Colonic mucosa (tissue), 4 donors: Measurements from ENCODE around the gene MAN1A1. TPM values are rescaled to one million over a fixed set of nuclear protein-coding genes. Genes with fewer than 3 reads are reported as not detected.

Experiments used
- DNase-seq: peaks from one replicate; pipeline ENCODE4 v3.0.0-alpha.2; 2020
- H3K27ac ChIP-seq: fragments of 200-600 bp; one replicate; pipeline ENCODE4 v1.8.0; 2021
- H3K27me3 ChIP-seq: fragments of 200-600 bp; one replicate; pipeline ENCODE4 v1.8.0; 2021
- H3K36me3 ChIP-seq: fragments of 200-600 bp; one replicate; pipeline ENCODE4 v1.8.0; 2021
- H3K4me1 ChIP-seq: fragments of 200-600 bp; one replicate; pipeline ENCODE4 v1.8.0; 2021; ENCODE audit warnings: mild to moderate bottlenecking
- H3K4me3 ChIP-seq: fragments of 200-600 bp; one replicate; pipeline ENCODE4 v1.8.0; 2021
- H3K9ac ChIP-seq, 2 donors: one replicate each; pipeline ENCODE4 v1.7.0; 2013; ENCODE audit warnings: control low read depth in 2 of 2, low read depth in 2 of 2, low read length in 2 of 2
- H3K9me3 ChIP-seq: fragments of 200-600 bp; one replicate; pipeline ENCODE4 v1.8.0; 2021
- CTCF ChIP-seq: fragments of 200-600 bp; IDR thresholded peaks from one replicate; pipeline ENCODE4 v1.8.0; 2022; ENCODE audit warnings: antibody characterized with exemption, mild to moderate bottlenecking
- intact Hi-C: fragments of 100-400 bp; cut with DNase I; formaldehyde crosslinking; loops from one replicate; pipeline ENCODE4 v1.14.1; 2022
- total RNA-seq, 2 donors: library from RNA; stranded (reverse); fragmentation: NEBNext Ultra II Directional in 1 of 2; extraction: Animal tissue kit (Norgen Biotek cat#: 25700) in 1 of 2; gene quantifications; one replicate each; pipeline ENCODE4 v1.2.1, GENCODE V29; 2021
- donor health status: healthy.
- donor health status: DM: no; HTN: no; CAD: no.
- donor health status: DM: no; HTN: no; CAD: no.

The MAN1A1 gene
- total RNA-seq, 2 donors from 2014 or later = 43.5 to 77.1 TPM

- Histone ChIP-seq H3K4me3 (no peak overlapping the region), H3K9me3 (no peaks in the 10 kb centered on the region), H3K4me1 (peaks cover under 1% of the 10 kb centered on the region), H3K9ac (peak overlapping the region in 1 of 2 donors; percentile 18), H3K27ac (no peak overlapping the region), H3K27me3 (no peaks in the 10 kb centered on the region), H3K36me3 (no peaks in the 10 kb centered on the region)
- intact Hi-C loops = loop anchor here (10.0 kb wide), 1 partner anchor 645 kb away; no protein-coding TSS in a partner anchor
- DNase-seq = no peak
- TF ChIP-seq CTCF = no peak
These were observed 19.8 kb downstream of the MAN1A1 start for GRCh38 chr6:119329794-119330180.

GRCh38 chr6:119328892-119329793 is 20.4 kb downstream of the MAN1A1 start:
- H3K27ac ChIP-seq = no peak overlapping the region
- H3K4me1 ChIP-seq = no peaks in the 10 kb centered on the region
- H3K36me3 ChIP-seq = no peaks in the 10 kb centered on the region
- no peaks in the 10 kb centered on the region for H3K27me3 ChIP-seq
- H3K4me3 ChIP-seq = no peak overlapping the region
- no peak for TF ChIP-seq CTCF
- intact Hi-C loops = no loop called here
- DNase-seq = no peak
- peak overlapping the region in 1 of 2 donors; percentile 18 for H3K9ac ChIP-seq
- no peaks in the 10 kb centered on the region for H3K9me3 ChIP-seq

- no peak for DNase-seq
- Histone ChIP-seq H3K9ac (no peak overlapping the region), H3K36me3 (no peaks in the 10 kb centered on the region), H3K4me1 (no peaks in the 10 kb centered on the region), H3K4me3 (no peak overlapping the region), H3K27me3 (no peaks in the 10 kb centered on the region), H3K9me3 (no peaks in the 10 kb centered on the region), H3K27ac (no peak overlapping the region)
- intact Hi-C loops = no loop called here
- TF ChIP-seq CTCF = no peak
These were observed 21.3 kb downstream of the MAN1A1 start for GRCh38 chr6:119328254-119328653.

GRCh38 chr6:119327810-119328209 is 21.8 kb downstream of the MAN1A1 start:
- Histone ChIP-seq H3K4me3 (no peak overlapping the region), H3K4me1 (no peaks in the 10 kb centered on the region), H3K9ac (no peak overlapping the region), H3K27ac (no peak overlapping the region), H3K27me3 (no peaks in the 10 kb centered on the region), H3K9me3 (no peaks in the 10 kb centered on the region), H3K36me3 (no peaks in the 10 kb centered on the region)
- DNase-seq = no peak
- intact Hi-C loops = no loop called here
- TF ChIP-seq CTCF = no peak

- intact Hi-C loops = no loop called here
- H3K27ac ChIP-seq = no peak overlapping the region
- TF ChIP-seq CTCF = no peak
- no peaks in the 10 kb centered on the region for H3K4me1 ChIP-seq
- DNase-seq = no peak
- no peaks in the 10 kb centered on the region for H3K9me3 ChIP-seq
- no peaks in the 10 kb centered on the region for H3K27me3 ChIP-seq
- no peaks in the 10 kb centered on the region for H3K36me3 ChIP-seq
- no peak overlapping the region for H3K4me3 ChIP-seq
- H3K9ac ChIP-seq = no peak overlapping the region
These were observed 23.1 kb downstream of the MAN1A1 start for GRCh38 chr6:119326291-119327005.
